OCI-LY7 (cell line): ENCODE data around the gene BIVM. TPM values are rescaled to one million over a fixed set of nuclear protein-coding genes. Genes with fewer than 3 reads are reported as not detected.

ENCODE experiments used
- BruUV-seq: library from RNA; stranded (reverse); fragments of 400-500 nt; replicated peaks from 2 replicates; lab custom pipeline; 2021; lab: Mats Ljungman, UMichigan
- CTCF ChIA-PET: fragments of 300-600 bp; sonication (Branson Sonifier 250); formaldehyde crosslinking; loops from one replicate; lab custom pipeline; 2022; ENCODE audit warnings: antibody characterized with exemption; ENCODE audit not compliant: unreplicated experiment; lab: Charles Lee
- POLR2A ChIA-PET: fragments of 300-600 bp; sonication (Branson Sonifier 250); formaldehyde crosslinking; loops from one replicate; lab custom pipeline; 2022; ENCODE audit warnings: antibody characterized with exemption; lab: Charles Lee
- DNase-seq: peaks from one replicate; pipeline ENCODE4 v3.0.0-alpha.2; 2015; ENCODE audit warnings: low spot score
- H2AFZ ChIP-seq: fragments of 200-600 bp; sonication (generic), shearing (Covaris generic); 2 replicates; pipeline ENCODE4 v1.6.1; 2014; ENCODE audit warnings: mild to moderate bottlenecking, antibody characterized with exemption, low read length, moderate library complexity
- H3K27ac ChIP-seq: fragments of 200-600 bp; sonication (generic); 2 replicates; pipeline ENCODE4 v1.5.1; 2014; ENCODE audit warnings: mixed run types, low read depth, mild to moderate bottlenecking, moderate library complexity, low read length, inconsistent platforms; ENCODE audit not compliant: poor library complexity, severe bottlenecking
- H3K36me3 ChIP-seq: fragments of 200-600 bp; sonication (generic); 2 replicates; pipeline ENCODE4 v1.6.1; 2014; ENCODE audit warnings: mild to moderate bottlenecking, antibody characterized with exemption, low read length, moderate library complexity, mixed read lengths; ENCODE audit not compliant: insufficient read depth
- H3K4me1 ChIP-seq: fragments of 200-600 bp; sonication (generic); 2 replicates; pipeline ENCODE4 v1.5.1; 2014; ENCODE audit warnings: mild to moderate bottlenecking, low read length; ENCODE audit not compliant: insufficient read depth, poor library complexity, severe bottlenecking
- H3K4me2 ChIP-seq: fragments of 200-600 bp; sonication (generic); 2 replicates; pipeline ENCODE4 v1.6.1; 2014; ENCODE audit warnings: mild to moderate bottlenecking, low read length
- H3K4me3 ChIP-seq: fragments of 200-600 bp; sonication (generic); 2 replicates; pipeline ENCODE4 v1.5.1; 2014; ENCODE audit warnings: mild to moderate bottlenecking, low read depth, low read length; ENCODE audit not compliant: poor library complexity, severe bottlenecking
- H3K79me2 ChIP-seq: fragments of 200-600 bp; sonication (generic); 2 replicates; pipeline ENCODE4 v1.6.1; 2016; ENCODE audit warnings: low read depth, mild to moderate bottlenecking, low read length, moderate library complexity, mixed read lengths; ENCODE audit not compliant: insufficient read depth
- H3K9me2 ChIP-seq: fragments of 200-600 bp; sonication (generic); 2 replicates; pipeline ENCODE4 v1.6.1; 2016; ENCODE audit warnings: mild to moderate bottlenecking, low read length, mixed read lengths; ENCODE audit not compliant: insufficient read depth
- H3K9me3 ChIP-seq: fragments of 200-600 bp; sonication (generic); 2 replicates; pipeline ENCODE4 v1.6.1; 2014; ENCODE audit warnings: mild to moderate bottlenecking, mixed run types, low read length, mixed read lengths
- H4K20me1 ChIP-seq: fragments of 200-600 bp; sonication (generic); 2 replicates; pipeline ENCODE4 v1.6.1; 2014; ENCODE audit warnings: mild to moderate bottlenecking, antibody characterized with exemption, low read length, moderate library complexity, mixed read lengths; ENCODE audit not compliant: insufficient read depth
- CTCF ChIP-seq: fragments of 200-600 bp; sonication (generic); conservative IDR thresholded peaks from 2 replicates; pipeline ENCODE4 v1.5.1; 2014; ENCODE audit warnings: mild to moderate bottlenecking, antibody characterized with exemption, low read length, moderate library complexity, mixed read lengths
- EZH2phosphoT487 ChIP-seq: fragments of 200-600 bp; sonication (generic); IDR thresholded peaks from 2 replicates; pipeline ENCODE4 v1.6.1; 2018; ENCODE audit warnings: low read depth, borderline replicate concordance, mild to moderate bottlenecking, mixed run types, antibody characterized with exemption, low read length, moderate library complexity, mixed read lengths
- intact Hi-C: fragments of 100-400 bp; cut with micrococcal nuclease; formaldehyde crosslinking; loops from one replicate; pipeline ENCODE4 v1.10.0; 2022; ENCODE audit not compliant: unreplicated experiment
- total RNA-seq, 2 experiments: library from RNA; depleted of rRNA in 1 of 2; stranded (reverse); fragments of >200 nt in 1 of 2; shearing (Covaris generic) in 1 of 2; gene quantifications; 2 replicates each; pipeline ENCODE4 v1.2.3, GENCODE V29; 2014 to 2022

Gene BIVM
- total RNA-seq, 2 experiments from 2014 or later, result not detected

- ChIA-PET CTCF (no interaction called here), POLR2A (no interaction called here)
- no peaks in the 10 kb centered on the region for H3K79me2 ChIP-seq
- no peak for DNase-seq
- H3K4me3 ChIP-seq, result no peak overlapping the region
- no peaks in the 10 kb centered on the region for H3K4me1 ChIP-seq
- TF ChIP-seq CTCF, result no peak
- no peak for TF ChIP-seq EZH2phosphoT487
- no peak overlapping the region for H3K27ac ChIP-seq
- H3K36me3 ChIP-seq, result peaks cover 48% of the 10 kb centered on the region
- intact Hi-C loops, result no loop called here
- H3K9me3 ChIP-seq, result no peaks in the 10 kb centered on the region
- no peak overlapping the region for H2AFZ ChIP-seq
- no peaks in the 10 kb centered on the region for H4K20me1 ChIP-seq
- no peak overlapping the region for H3K4me2 ChIP-seq
- BruUV-seq, result no TSS peak
- no peaks in the 10 kb centered on the region for H3K9me2 ChIP-seq
Measured at GRCh38 chr13:102875256-102875655, 76.3 kb downstream of the BIVM start.

DNA sequence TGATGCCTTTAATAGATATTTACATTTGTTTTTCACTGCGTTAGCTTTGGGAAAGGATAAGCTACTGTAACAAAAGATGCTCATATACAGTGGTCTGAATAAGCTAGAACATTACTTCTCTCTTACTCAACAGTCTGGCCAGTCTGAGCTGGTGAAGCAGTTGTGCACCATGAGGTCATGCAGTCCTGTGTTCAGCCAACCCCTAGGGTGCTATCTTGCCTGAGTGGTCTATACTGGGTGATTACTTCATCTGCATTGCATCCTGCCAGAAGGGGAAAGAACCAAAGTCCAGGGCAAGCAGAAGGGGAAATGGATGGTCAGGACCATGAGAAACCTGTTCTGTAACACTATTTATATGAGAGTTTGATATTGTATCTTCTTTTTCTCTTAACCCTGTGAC, 78.4 kb downstream of the BIVM start:
- Histone ChIP-seq H3K4me3 (no peak overlapping the region), H3K36me3 (peaks cover 35% of the 10 kb centered on the region), H3K9me2 (no peaks in the 10 kb centered on the region), H4K20me1 (no peaks in the 10 kb centered on the region), H3K9me3 (no peaks in the 10 kb centered on the region), H3K79me2 (no peaks in the 10 kb centered on the region), H3K27ac (no peak overlapping the region), H3K4me1 (no peaks in the 10 kb centered on the region), H2AFZ (no peak overlapping the region), H3K4me2 (no peak overlapping the region)
- intact Hi-C loops, result no loop called here
- ChIA-PET POLR2A (no interaction called here), CTCF (no interaction called here)
- no peak for DNase-seq
- BruUV-seq, result no TSS peak
- TF ChIP-seq EZH2phosphoT487, result no peak
- no peak for TF ChIP-seq CTCF

DNA sequence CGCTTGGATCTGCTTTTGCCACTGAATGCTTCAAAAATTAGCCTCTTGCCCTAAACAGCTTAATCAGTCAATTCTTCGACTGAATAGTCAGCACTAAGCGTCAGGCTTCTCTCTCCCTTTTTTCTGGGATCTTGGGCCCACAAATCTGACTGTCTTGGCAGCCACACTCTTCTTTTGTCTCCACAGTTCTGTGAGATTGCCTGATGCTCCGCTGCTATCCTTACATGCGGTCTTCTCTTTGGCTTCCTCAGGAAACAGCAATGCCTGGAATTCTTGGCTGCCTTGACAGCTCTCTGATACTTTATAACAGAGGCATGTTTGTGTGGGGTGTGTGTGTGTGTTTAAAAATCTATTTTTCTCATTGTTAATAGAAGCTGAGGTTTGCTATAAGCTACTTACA, 79.6 kb downstream of the BIVM start:
- no peak for TF ChIP-seq CTCF
- no peak for TF ChIP-seq EZH2phosphoT487
- BruUV-seq, result no TSS peak

More for the DNA sequence above, 79.6 kb downstream of the BIVM start:
- no peak for DNase-seq
- H3K79me2 ChIP-seq, result no peaks in the 10 kb centered on the region
- POLR2A ChIA-PET, result interaction anchor here (0.9 kb wide), 1 partner anchor 9 kb away, joined by 4 read pairs; no protein-coding TSS in a partner anchor
- no peak overlapping the region for H3K4me3 ChIP-seq
- H3K9me3 ChIP-seq, result no peaks in the 10 kb centered on the region
- no peaks in the 10 kb centered on the region for H3K9me2 ChIP-seq
- H2AFZ ChIP-seq, result no peak overlapping the region
- H3K4me2 ChIP-seq, result no peak overlapping the region
- no peak overlapping the region for H3K27ac ChIP-seq
- H3K36me3 ChIP-seq, result peaks cover 23% of the 10 kb centered on the region
- H3K4me1 ChIP-seq, result no peaks in the 10 kb centered on the region
- CTCF ChIA-PET, result no interaction called here
- H4K20me1 ChIP-seq, result no peaks in the 10 kb centered on the region
- intact Hi-C loops, result no loop called here
